WTC11 (cell line): ENCODE data around the gene ANAPC16. TPM values are rescaled to one million over a fixed set of nuclear protein-coding genes. Genes with fewer than 3 reads are reported as not detected.

ENCODE experiments used
- ATAC-seq: fragments of 200-7000 bp; cut with Tn5 transposase; 2 replicates; pipeline ENCODE4 v1.10.0; 2021; ENCODE audit warnings: mild to moderate bottlenecking, moderate library complexity
- CTCF ChIA-PET: fragments of 300-600 bp; sonication (Branson Sonifier 250); formaldehyde crosslinking; loops from one replicate; lab custom pipeline; 2021; ENCODE audit warnings: antibody characterized with exemption; lab: Charles Lee
- POLR2A ChIA-PET: fragments of 350-600 bp; sonication (Branson Sonifier 250); formaldehyde crosslinking; loops from one replicate; lab custom pipeline; 2021; ENCODE audit warnings: antibody characterized with exemption; lab: Charles Lee
- DNase-seq: peaks from one replicate; pipeline ENCODE4 v3.0.0; 2021; ENCODE audit warnings: low spot score
- H3K27ac Mint-ChIP-seq: 2 replicates; pipeline ENCODE4 v1.8.0; 2021; ENCODE audit warnings: mixed read lengths
- H3K27me3 Mint-ChIP-seq: 2 replicates; pipeline ENCODE4 v1.8.0; 2021; ENCODE audit warnings: low read depth, mild to moderate bottlenecking, moderate library complexity, mixed read lengths
- H3K36me3 Mint-ChIP-seq: 2 replicates; pipeline ENCODE4 v1.8.0; 2021; ENCODE audit warnings: mixed read lengths
- H3K4me1 Mint-ChIP-seq: 2 replicates; pipeline ENCODE4 v1.8.0; 2022; ENCODE audit warnings: mixed read lengths
- H3K4me3 Mint-ChIP-seq: 2 replicates; pipeline ENCODE4 v1.8.0; 2021; ENCODE audit warnings: mild to moderate bottlenecking, moderate library complexity, mixed read lengths
- H3K9me3 Mint-ChIP-seq: 2 replicates; pipeline ENCODE4 v1.8.0; 2021; ENCODE audit warnings: mixed read lengths
- CBFB ChIP-seq: sonication (generic); formaldehyde crosslinking; IDR thresholded peaks from 2 replicates; pipeline ENCODE4 v1.8.1; 2022; ENCODE audit warnings: mild to moderate bottlenecking, low read depth, missing genetic modification reagents
- CDX4 ChIP-seq: fragments of 250-450 bp; sonication (Bioruptor Pico); IDR thresholded peaks from 2 replicates; pipeline ENCODE4 v1.9.0; 2021; ENCODE audit warnings: moderate library complexity, mild to moderate bottlenecking, inconsistent platforms, borderline replicate concordance
- E2F1 ChIP-seq: sonication (generic); formaldehyde crosslinking; IDR thresholded peaks from 2 replicates; pipeline ENCODE4 v1.8.0; 2022; ENCODE audit warnings: mild to moderate bottlenecking, missing genetic modification reagents
- E2F5 ChIP-seq: sonication (generic); formaldehyde crosslinking; IDR thresholded peaks from 2 replicates; pipeline ENCODE4 v1.8.1; 2022; ENCODE audit warnings: mild to moderate bottlenecking, moderate library complexity, missing genetic modification reagents
- ETV6 ChIP-seq: sonication (generic); formaldehyde crosslinking; IDR thresholded peaks from 2 replicates; pipeline ENCODE4 v1.8.1; 2022; ENCODE audit warnings: mild to moderate bottlenecking, missing genetic modification reagents
- FOXK1 ChIP-seq: sonication (generic); formaldehyde crosslinking; IDR thresholded peaks from 2 replicates; pipeline ENCODE4 v1.8.0; 2022; ENCODE audit warnings: mild to moderate bottlenecking, moderate library complexity, missing genetic modification reagents
- HMGA2 ChIP-seq: fragments of 250-450 bp; sonication (Bioruptor Pico); IDR thresholded peaks from 2 replicates; pipeline ENCODE4 v1.4.0; 2021; ENCODE audit warnings: mild to moderate bottlenecking, moderate library complexity
- MLX ChIP-seq: sonication (generic); formaldehyde crosslinking; IDR thresholded peaks from 2 replicates; pipeline ENCODE4 v1.8.1; 2023; ENCODE audit warnings: mild to moderate bottlenecking, missing genetic modification reagents, moderate library complexity
- MXD4 ChIP-seq: fragments of 250-450 bp; sonication (Bioruptor Pico); IDR thresholded peaks from 2 replicates; pipeline ENCODE4 v1.8.0; 2021; ENCODE audit warnings: mild to moderate bottlenecking, moderate library complexity, borderline replicate concordance
- NFE2L1 ChIP-seq: sonication (generic); formaldehyde crosslinking; IDR thresholded peaks from 2 replicates; pipeline ENCODE4 v1.8.1; 2023; ENCODE audit warnings: missing genetic modification reagents
- NR1H2 ChIP-seq: sonication (generic); formaldehyde crosslinking; IDR thresholded peaks from 2 replicates; pipeline ENCODE4 v1.9.0; 2021; ENCODE audit warnings: mild to moderate bottlenecking, moderate library complexity, missing genetic modification reagents
- SMAD3 ChIP-seq: sonication (generic); formaldehyde crosslinking; IDR thresholded peaks from 2 replicates; pipeline ENCODE4 v1.8.0; 2022; ENCODE audit warnings: missing genetic modification reagents, mild to moderate bottlenecking, borderline replicate concordance
- SMAD4 ChIP-seq: sonication (generic); formaldehyde crosslinking; IDR thresholded peaks from 2 replicates; pipeline ENCODE4 v1.8.0; 2022; ENCODE audit warnings: mild to moderate bottlenecking, missing genetic modification reagents
- TEAD1 ChIP-seq: sonication (generic); formaldehyde crosslinking; IDR thresholded peaks from 2 replicates; pipeline ENCODE4 v1.8.0; 2022; ENCODE audit warnings: mild to moderate bottlenecking, missing genetic modification reagents
- ZMAT4 ChIP-seq: fragments of 250-450 bp; sonication (Bioruptor Pico); IDR thresholded peaks from 2 replicates; pipeline ENCODE4 v1.9.0; 2021; ENCODE audit warnings: mild to moderate bottlenecking
- ZNF263 ChIP-seq: sonication (generic); formaldehyde crosslinking; IDR thresholded peaks from 2 replicates; pipeline ENCODE4 v1.8.1; 2022; ENCODE audit warnings: low read depth, mild to moderate bottlenecking, moderate library complexity, missing genetic modification reagents
- total RNA-seq: library from RNA; stranded (reverse); gene quantifications from 3 replicates; pipeline ENCODE4 v1.2.3, GENCODE V29; 2021
- TF ChIP-seq, protein P1 (sequence below): sonication (generic); formaldehyde crosslinking; IDR thresholded peaks from 2 replicates; pipeline ENCODE4 v1.8.0; 2023; ENCODE audit warnings: mild to moderate bottlenecking, missing genetic modification reagents
- TF ChIP-seq, protein P2 (sequence below): sonication (generic); formaldehyde crosslinking; IDR thresholded peaks from 2 replicates; pipeline ENCODE4 v1.8.1; 2022; ENCODE audit warnings: missing genetic modification reagents, borderline replicate concordance
- TF ChIP-seq, protein P3 (sequence below): fragments of 250-450 bp; sonication (Bioruptor Pico); IDR thresholded peaks from 2 replicates; pipeline ENCODE4 v1.9.0; 2021; ENCODE audit warnings: mild to moderate bottlenecking, borderline replicate concordance

Gene ANAPC16
- total RNA-seq, 1 experiment from 2014 or later: 52.3 TPM

DNA sequence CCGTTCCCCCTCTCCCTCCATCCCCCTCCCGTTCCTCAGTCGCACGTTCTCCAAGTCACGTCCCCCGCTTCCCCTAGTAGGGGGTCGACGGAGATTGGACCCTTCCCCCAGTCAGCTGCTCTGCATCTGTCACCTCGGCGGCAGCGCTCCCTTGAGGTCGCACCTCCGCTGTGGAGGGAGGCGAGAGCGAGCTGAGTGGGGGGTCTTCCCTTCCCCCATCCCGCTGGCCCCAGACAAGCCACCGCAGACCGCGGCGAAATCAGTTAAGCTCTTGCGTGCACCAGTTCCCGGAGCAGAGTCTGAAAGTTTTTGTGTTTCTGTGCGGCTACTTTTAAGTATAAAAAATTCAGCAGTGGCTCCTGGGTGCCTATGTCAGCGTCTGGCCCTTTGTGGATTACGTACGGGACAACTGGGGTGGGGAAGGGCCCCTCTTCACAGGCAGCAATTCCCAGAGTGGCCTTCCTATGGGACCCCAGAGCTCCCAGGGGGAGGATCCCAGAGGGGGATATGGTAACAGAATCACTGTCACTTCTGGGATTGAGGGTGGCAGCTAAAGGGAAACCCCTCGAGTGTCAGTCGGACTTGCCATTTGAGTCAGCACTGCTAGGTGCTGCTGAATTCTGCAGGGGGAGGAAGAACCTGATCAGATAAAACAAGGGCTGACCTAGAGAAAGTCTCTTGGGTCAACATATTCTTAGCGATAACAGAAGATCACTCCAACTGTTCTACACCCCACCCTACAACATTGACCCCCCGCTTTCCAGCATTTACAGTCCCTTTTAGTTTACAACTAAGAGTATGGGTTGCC is 45.4 kb downstream of the ANAPC16 start (continued):
- TF ChIP-seq MXD4 (CRISPR knock-in tag) (no peak), E2F1 (CRISPR knock-in tag) (0 out of 2 replicates have a peak, but pooled peaks have one; percentile 56), SMAD3 (CRISPR knock-in tag) (peak; percentile 47; the same call in 1 of the 2 replicates), ZNF263 (CRISPR knock-in tag) (no peak), TEAD1 (CRISPR knock-in tag) (peak; percentile 52; the same call in 1 of the 2 replicates), NFE2L1 (CRISPR knock-in tag) (peak; percentile 83; the same call in 1 of the 2 replicates), FOXK1 (CRISPR knock-in tag) (peak; percentile 79; the same call in 1 of the 2 replicates), NR1H2 (CRISPR knock-in tag) (no peak)
- TF ChIP-seq, protein P1, sequence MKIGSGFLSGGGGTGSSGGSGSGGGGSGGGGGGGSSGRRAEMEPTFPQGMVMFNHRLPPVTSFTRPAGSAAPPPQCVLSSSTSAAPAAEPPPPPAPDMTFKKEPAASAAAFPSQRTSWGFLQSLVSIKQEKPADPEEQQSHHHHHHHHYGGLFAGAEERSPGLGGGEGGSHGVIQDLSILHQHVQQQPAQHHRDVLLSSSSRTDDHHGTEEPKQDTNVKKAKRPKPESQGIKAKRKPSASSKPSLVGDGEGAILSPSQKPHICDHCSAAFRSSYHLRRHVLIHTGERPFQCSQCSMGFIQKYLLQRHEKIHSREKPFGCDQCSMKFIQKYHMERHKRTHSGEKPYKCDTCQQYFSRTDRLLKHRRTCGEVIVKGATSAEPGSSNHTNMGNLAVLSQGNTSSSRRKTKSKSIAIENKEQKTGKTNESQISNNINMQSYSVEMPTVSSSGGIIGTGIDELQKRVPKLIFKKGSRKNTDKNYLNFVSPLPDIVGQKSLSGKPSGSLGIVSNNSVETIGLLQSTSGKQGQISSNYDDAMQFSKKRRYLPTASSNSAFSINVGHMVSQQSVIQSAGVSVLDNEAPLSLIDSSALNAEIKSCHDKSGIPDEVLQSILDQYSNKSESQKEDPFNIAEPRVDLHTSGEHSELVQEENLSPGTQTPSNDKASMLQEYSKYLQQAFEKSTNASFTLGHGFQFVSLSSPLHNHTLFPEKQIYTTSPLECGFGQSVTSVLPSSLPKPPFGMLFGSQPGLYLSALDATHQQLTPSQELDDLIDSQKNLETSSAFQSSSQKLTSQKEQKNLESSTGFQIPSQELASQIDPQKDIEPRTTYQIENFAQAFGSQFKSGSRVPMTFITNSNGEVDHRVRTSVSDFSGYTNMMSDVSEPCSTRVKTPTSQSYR (CRISPR knock-in tag): peak; percentile 95

- peaks cover 66% of the 10 kb centered on the region for H3K4me1 Mint-ChIP-seq
- no peaks in the 10 kb centered on the region; the same call in 1 of the 2 replicates for H3K27me3 Mint-ChIP-seq
- TF ChIP-seq MLX (CRISPR knock-in tag) (no peak), HMGA2 (CRISPR knock-in tag) (no peak), ETV6 (CRISPR knock-in tag) (no peak), SMAD4 (no peak), CDX4 (CRISPR knock-in tag) (no peak), TEAD1 (CRISPR knock-in tag) (no peak), CBFB (CRISPR knock-in tag) (no peak), ZMAT4 (CRISPR knock-in tag) (no peak), E2F5 (CRISPR knock-in tag) (no peak)
- TF ChIP-seq, protein P2, sequence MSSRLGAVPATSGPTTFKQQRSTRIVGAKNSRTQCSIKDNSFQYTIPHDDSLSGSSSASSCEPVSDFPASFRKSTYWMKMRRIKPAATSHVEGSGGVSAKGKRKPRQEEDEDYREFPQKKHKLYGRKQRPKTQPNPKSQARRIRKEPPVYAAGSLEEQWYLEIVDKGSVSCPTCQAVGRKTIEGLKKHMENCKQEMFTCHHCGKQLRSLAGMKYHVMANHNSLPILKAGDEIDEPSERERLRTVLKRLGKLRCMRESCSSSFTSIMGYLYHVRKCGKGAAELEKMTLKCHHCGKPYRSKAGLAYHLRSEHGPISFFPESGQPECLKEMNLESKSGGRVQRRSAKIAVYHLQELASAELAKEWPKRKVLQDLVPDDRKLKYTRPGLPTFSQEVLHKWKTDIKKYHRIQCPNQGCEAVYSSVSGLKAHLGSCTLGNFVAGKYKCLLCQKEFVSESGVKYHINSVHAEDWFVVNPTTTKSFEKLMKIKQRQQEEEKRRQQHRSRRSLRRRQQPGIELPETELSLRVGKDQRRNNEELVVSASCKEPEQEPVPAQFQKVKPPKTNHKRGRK (CRISPR knock-in tag): no peak
- TF ChIP-seq, protein P3, sequence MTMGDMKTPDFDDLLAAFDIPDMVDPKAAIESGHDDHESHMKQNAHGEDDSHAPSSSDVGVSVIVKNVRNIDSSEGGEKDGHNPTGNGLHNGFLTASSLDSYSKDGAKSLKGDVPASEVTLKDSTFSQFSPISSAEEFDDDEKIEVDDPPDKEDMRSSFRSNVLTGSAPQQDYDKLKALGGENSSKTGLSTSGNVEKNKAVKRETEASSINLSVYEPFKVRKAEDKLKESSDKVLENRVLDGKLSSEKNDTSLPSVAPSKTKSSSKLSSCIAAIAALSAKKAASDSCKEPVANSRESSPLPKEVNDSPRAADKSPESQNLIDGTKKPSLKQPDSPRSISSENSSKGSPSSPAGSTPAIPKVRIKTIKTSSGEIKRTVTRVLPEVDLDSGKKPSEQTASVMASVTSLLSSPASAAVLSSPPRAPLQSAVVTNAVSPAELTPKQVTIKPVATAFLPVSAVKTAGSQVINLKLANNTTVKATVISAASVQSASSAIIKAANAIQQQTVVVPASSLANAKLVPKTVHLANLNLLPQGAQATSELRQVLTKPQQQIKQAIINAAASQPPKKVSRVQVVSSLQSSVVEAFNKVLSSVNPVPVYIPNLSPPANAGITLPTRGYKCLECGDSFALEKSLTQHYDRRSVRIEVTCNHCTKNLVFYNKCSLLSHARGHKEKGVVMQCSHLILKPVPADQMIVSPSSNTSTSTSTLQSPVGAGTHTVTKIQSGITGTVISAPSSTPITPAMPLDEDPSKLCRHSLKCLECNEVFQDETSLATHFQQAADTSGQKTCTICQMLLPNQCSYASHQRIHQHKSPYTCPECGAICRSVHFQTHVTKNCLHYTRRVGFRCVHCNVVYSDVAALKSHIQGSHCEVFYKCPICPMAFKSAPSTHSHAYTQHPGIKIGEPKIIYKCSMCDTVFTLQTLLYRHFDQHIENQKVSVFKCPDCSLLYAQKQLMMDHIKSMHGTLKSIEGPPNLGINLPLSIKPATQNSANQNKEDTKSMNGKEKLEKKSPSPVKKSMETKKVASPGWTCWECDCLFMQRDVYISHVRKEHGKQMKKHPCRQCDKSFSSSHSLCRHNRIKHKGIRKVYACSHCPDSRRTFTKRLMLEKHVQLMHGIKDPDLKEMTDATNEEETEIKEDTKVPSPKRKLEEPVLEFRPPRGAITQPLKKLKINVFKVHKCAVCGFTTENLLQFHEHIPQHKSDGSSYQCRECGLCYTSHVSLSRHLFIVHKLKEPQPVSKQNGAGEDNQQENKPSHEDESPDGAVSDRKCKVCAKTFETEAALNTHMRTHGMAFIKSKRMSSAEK (CRISPR knock-in tag): no peak
Measured at GRCh38 chr10:72261784-72262404, 46.1 kb downstream of the ANAPC16 start.

More at GRCh38 chr10:72261784-72262404, 46.1 kb downstream of the ANAPC16 start:
- peak overlapping the region; percentile 64 for H3K4me3 Mint-ChIP-seq
- DNase-seq: no peak
- H3K36me3 Mint-ChIP-seq: no peaks in the 10 kb centered on the region
- ChIA-PET CTCF (interaction anchor here (0.6 to 6.1 kb wide), 6 partner anchors 12 to 192 kb away, joined by 3 to 75 read pairs (median 12); partner anchors contain the start of gene DDIT4), POLR2A (interaction anchor here (0.8 to 3.9 kb wide), 4 partner anchors 12 to 61 kb away, joined by 3 to 182 read pairs (median 4); partner anchors contain the start of gene DDIT4)
- ATAC-seq: no peak
- peak overlapping the region; percentile 95 for H3K27ac Mint-ChIP-seq
- no peaks in the 10 kb centered on the region for H3K9me3 Mint-ChIP-seq
